ENCODE results near the gene MPO. TPM values are rescaled to one million over a fixed set of nuclear protein-coding genes. Genes with fewer than 3 reads are reported as not detected.

MPO gene
- total RNA-seq, 4 donors from 2014 or later = 0.19 to 0.84 TPM; not detected in 2

DNA sequence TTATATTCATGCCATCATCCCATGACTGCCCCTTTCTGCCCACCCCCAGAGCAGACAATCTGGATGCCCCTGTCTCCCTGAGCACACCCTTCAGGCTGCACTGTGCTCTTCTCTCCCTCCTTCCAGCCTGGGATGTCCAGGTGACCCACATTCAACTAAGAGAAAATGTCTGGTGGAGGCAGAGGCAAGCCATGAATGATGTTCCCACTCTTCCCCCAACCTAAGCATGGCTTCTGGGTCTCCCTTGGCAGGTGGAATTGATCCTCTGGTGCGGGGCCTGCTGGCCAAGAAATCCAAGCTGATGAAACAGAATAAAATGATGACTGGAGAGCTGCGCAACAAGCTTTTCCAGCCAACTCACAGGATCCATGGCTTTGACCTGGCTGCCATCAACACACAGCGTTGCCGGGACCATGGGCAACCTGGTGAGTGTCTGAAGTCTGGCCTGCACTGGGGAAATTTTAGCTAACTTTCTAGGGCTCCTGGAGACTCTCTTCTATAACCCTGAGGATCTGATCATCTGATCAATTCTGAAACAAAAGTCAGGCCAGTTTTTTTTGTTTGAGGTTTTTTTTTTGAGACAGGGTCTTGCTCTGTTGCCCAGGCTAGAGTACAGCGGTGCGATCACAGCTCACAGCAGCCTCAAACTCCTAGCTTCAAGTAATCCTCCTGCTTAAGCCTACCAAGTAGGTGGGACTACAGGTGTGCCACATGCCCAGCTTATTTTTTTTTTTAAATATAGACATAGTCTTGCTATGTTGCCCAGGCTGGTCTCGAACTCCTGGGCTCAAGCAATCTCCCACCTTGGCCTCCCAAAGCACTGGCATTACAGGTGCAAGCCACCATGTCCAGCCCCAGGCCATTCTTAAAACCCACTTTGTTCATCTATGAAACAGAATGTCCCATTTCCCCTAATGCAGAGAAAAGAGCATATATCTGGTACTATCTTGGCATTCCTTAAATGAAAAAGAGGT, 14.5 kb downstream of the MPO start:
- TF ChIP-seq, protein P1, sequence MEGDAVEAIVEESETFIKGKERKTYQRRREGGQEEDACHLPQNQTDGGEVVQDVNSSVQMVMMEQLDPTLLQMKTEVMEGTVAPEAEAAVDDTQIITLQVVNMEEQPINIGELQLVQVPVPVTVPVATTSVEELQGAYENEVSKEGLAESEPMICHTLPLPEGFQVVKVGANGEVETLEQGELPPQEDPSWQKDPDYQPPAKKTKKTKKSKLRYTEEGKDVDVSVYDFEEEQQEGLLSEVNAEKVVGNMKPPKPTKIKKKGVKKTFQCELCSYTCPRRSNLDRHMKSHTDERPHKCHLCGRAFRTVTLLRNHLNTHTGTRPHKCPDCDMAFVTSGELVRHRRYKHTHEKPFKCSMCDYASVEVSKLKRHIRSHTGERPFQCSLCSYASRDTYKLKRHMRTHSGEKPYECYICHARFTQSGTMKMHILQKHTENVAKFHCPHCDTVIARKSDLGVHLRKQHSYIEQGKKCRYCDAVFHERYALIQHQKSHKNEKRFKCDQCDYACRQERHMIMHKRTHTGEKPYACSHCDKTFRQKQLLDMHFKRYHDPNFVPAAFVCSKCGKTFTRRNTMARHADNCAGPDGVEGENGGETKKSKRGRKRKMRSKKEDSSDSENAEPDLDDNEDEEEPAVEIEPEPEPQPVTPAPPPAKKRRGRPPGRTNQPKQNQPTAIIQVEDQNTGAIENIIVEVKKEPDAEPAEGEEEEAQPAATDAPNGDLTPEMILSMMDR (IDR thresholded peaks at IDR 0.05) = no peak
- ATAC-seq (ENCODE audit: low FRiP score) = no peak
- no peak for DNase-seq (ENCODE audit: low spot score)

DNA sequence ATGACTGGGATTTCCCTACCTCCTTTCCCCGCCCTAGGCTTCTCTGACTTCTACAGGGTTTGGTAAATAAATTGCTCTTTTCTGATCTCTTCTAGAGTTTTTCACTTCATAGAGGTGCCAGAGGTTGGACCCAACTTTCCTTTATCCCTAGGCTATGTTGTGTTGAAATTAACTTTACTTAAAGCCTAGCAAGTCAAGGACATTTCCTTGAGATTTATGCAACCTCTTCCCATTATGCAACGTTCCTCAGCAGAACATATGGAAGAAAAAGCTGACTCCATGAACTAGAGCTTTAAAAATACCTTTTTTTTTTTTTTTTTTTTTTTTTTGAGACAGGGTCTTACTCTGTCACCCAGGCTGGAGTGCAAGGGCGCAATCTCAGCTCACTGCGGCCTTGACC, 15.5 kb downstream of the MPO start:
- ATAC-seq (ENCODE audit: low FRiP score) = no peak
- DNase-seq (ENCODE audit: low spot score) = no peak
- TF ChIP-seq, protein P1 (IDR thresholded peaks at IDR 0.05) = no peak

DNA sequence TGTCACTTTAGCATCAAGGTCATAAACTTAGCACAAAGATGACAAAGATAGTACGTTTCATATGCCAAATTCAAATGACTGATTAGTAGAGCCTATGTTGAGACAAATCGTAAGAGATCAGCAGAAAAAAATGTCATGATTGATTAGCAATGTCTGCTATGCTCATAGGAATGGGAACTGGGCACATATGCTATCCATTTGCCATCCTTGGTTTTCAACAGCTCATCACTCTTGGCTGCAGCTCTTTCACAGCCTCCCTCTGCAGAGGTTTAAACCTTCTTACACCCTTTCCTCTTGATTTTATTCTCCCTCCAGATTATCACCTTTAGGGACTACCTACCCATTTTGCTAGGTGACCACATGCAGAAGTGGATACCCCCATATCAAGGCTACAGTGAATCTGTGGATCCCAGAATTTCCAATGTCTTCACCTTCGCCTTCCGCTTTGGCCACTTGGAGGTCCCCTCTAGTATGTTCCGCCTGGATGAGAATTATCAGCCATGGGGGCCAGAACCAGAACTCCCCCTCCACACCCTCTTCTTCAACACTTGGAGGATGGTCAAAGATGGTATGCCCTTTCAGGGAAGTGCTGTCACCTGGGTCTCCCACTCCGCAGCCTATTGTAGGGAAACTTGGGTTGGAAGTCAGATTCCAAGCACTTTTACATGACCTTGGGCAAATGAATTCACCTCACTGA, 16.2 kb downstream of the MPO start:
- TF ChIP-seq, protein P1 (IDR thresholded peaks at IDR 0.05) = no peak
- ATAC-seq (ENCODE audit: low FRiP score) (no peak), DNase-seq (ENCODE audit: low spot score) (no peak)

GRCh38 chr17:58263773-58264172, 17.0 kb downstream of the MPO start:
- ATAC-seq (ENCODE audit: low FRiP score) = no peak
- no peak for DNase-seq (ENCODE audit: low spot score)
- TF ChIP-seq, protein P1 (IDR thresholded peaks at IDR 0.05) = no peak

GRCh38 chr17:58262149-58262548, 18.6 kb downstream of the MPO start:
- no peak for ATAC-seq (ENCODE audit: low FRiP score)

GRCh38 chr17:58254803-58255202, 25.9 kb downstream of the MPO start:
- ATAC-seq (ENCODE audit: low FRiP score) (no peak), DNase-seq (ENCODE audit: low spot score) (no peak)
- TF ChIP-seq, protein P1 (IDR thresholded peaks at IDR 0.05) = no peak

More at GRCh38 chr17:58262149-58262548, 18.6 kb downstream of the MPO start:
- DNase-seq (ENCODE audit: low spot score) = no peak
- TF ChIP-seq, protein P1 (IDR thresholded peaks at IDR 0.05) = no peak
